ENCODE measurements around the gene EDIL3. TPM values are rescaled to one million over a fixed set of nuclear protein-coding genes. Genes with fewer than 3 reads are reported as not detected.

The EDIL3 gene
- total RNA-seq, 1 experiment from 2014 or later = 7.2 TPM

- Histone ChIP-seq H4K20me1 (ENCODE audit: insufficient read depth) (no peaks in the 10 kb centered on the region), H2AFZ (no peak overlapping the region), H3K9me3 (ENCODE audit: insufficient read depth, low read depth) (no peaks in the 10 kb centered on the region), H3K4me3 (no peak overlapping the region), H3K79me2 (ENCODE audit: low read depth) (no peaks in the 10 kb centered on the region), H3F3A (ENCODE audit: insufficient read depth, low read depth) (peaks cover 9% of the 10 kb centered on the region; the same call in 1 of the 2 replicates), H3K27ac (no peak overlapping the region), H3K4me2 (no peak overlapping the region), H3K27me3 (ENCODE audit: insufficient read depth, low read depth) (no peaks in the 10 kb centered on the region), H3K36me3 (ENCODE audit: low read depth) (no peaks in the 10 kb centered on the region), H3K4me1 (replicated peaks; ENCODE audit: insufficient read depth) (peaks cover 12% of the 10 kb centered on the region), H3K9me2 (ENCODE audit: insufficient read depth) (peaks cover 7% of the 10 kb centered on the region; the same call in 1 of the 2 replicates)
- intact Hi-C loops (cut with micrococcal nuclease; ENCODE audit: unreplicated experiment) = no loop called here
- ChIA-PET POLR2A (ENCODE audit: unreplicated experiment) (no interaction called here), CTCF (no interaction called here)
- BruUV-seq (replicated peaks) = no TSS peak
- no peak for DNase-seq
- TF ChIP-seq, protein P1, sequence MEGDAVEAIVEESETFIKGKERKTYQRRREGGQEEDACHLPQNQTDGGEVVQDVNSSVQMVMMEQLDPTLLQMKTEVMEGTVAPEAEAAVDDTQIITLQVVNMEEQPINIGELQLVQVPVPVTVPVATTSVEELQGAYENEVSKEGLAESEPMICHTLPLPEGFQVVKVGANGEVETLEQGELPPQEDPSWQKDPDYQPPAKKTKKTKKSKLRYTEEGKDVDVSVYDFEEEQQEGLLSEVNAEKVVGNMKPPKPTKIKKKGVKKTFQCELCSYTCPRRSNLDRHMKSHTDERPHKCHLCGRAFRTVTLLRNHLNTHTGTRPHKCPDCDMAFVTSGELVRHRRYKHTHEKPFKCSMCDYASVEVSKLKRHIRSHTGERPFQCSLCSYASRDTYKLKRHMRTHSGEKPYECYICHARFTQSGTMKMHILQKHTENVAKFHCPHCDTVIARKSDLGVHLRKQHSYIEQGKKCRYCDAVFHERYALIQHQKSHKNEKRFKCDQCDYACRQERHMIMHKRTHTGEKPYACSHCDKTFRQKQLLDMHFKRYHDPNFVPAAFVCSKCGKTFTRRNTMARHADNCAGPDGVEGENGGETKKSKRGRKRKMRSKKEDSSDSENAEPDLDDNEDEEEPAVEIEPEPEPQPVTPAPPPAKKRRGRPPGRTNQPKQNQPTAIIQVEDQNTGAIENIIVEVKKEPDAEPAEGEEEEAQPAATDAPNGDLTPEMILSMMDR (conservative IDR thresholded peaks at IDR 0.05) = no peak
- no peak for TF ChIP-seq EZH2 (IDR thresholded peaks at IDR 0.05; ENCODE audit: low read depth)
Observed at GRCh38 chr5:84392836-84393235, 8.2 kb upstream of the EDIL3 start.

- Histone ChIP-seq H3K9me3 (ENCODE audit: insufficient read depth, low read depth) (no peaks in the 10 kb centered on the region), H3K27ac (no peak overlapping the region), H3K27me3 (ENCODE audit: insufficient read depth, low read depth) (no peaks in the 10 kb centered on the region), H3F3A (ENCODE audit: insufficient read depth, low read depth) (no peaks in the 10 kb centered on the region), H4K20me1 (ENCODE audit: insufficient read depth) (no peaks in the 10 kb centered on the region), H3K79me2 (ENCODE audit: low read depth) (no peaks in the 10 kb centered on the region), H2AFZ (no peak overlapping the region), H3K4me1 (replicated peaks; ENCODE audit: insufficient read depth) (0 out of 2 replicates have a peak, but pooled peaks cover 6% of the 10 kb centered on the region), H3K4me3 (no peak overlapping the region), H3K36me3 (ENCODE audit: low read depth) (no peaks in the 10 kb centered on the region), H3K4me2 (peak overlapping the region; percentile 94; the same call in 1 of the 2 replicates), H3K9me2 (ENCODE audit: insufficient read depth) (0 out of 2 replicates have a peak, but pooled peaks cover 4% of the 10 kb centered on the region)
- CTCF ChIA-PET = no interaction called here
- TF ChIP-seq, protein P1 (conservative IDR thresholded peaks at IDR 0.05) = no peak
- no peak for TF ChIP-seq EZH2 (IDR thresholded peaks at IDR 0.05; ENCODE audit: low read depth)
- TSS peak; percentile 62 for BruUV-seq (replicated peaks)
- intact Hi-C loops (cut with micrococcal nuclease; ENCODE audit: unreplicated experiment) = loop anchor here (10.0 kb wide), 1 partner anchor 661 kb away; the partner anchor contains the start of gene HAPLN1
- no peak for DNase-seq
- POLR2A ChIA-PET (ENCODE audit: unreplicated experiment) = no interaction called here
Observed at GRCh38 chr5:84385705-84386104, 1.0 kb upstream of the EDIL3 start.

DNA sequence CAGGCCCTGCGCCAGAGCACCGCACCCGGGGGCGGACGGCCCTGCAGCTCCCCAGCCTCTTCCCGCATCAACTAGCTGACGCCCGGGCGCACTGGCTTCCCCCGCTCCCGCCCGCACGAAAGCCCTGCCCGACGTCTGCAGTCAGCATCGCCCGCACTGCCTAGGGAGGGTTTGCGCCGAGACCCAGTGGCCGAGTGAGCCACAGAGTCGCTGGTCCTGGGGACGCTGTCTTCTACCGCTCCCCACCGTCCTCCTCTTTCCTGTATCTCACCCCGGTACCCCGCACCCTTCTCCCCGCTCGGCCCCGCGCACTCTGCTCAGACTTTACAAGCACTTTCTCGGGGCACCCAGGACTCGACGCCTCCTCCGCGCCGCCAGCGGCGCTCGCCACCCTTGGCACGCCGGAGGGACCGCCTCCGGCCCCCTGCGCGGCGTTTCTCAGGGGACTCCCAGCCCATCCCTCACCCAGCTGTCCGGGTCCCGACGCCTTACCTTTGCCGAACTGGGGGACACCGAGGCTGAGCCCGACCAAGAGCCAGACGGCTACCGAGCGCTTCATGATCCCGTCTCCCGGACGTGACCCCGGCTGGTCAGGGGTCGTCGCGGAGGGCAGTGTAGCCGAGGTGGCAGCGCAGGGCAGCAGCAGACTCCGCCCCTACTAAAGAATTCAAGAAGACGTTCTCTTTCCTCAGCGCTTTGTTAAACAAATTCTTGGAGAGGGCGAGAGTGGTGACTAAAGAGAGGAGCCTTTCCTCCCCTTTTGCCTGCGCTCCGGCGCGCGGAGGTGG is 670 bp downstream of the EDIL3 start:
- Histone ChIP-seq H2AFZ (peak overlapping the region; percentile 88), H3K4me3 (peak overlapping the region; percentile 76), H3K27me3 (ENCODE audit: insufficient read depth, low read depth) (no peaks in the 10 kb centered on the region)

More for the DNA sequence above, 670 bp downstream of the EDIL3 start:
- no TSS peak for BruUV-seq (replicated peaks)
- Histone ChIP-seq H3K4me2 (peak overlapping the region; percentile 94), H3K27ac (no peak overlapping the region), H3K9me3 (ENCODE audit: insufficient read depth, low read depth) (no peaks in the 10 kb centered on the region), H3K4me1 (replicated peaks; ENCODE audit: insufficient read depth) (0 out of 2 replicates have a peak, but pooled peaks cover 6% of the 10 kb centered on the region), H3F3A (ENCODE audit: insufficient read depth, low read depth) (no peaks in the 10 kb centered on the region), H4K20me1 (ENCODE audit: insufficient read depth) (no peaks in the 10 kb centered on the region), H3K36me3 (ENCODE audit: low read depth) (no peaks in the 10 kb centered on the region), H3K9me2 (ENCODE audit: insufficient read depth) (no peaks in the 10 kb centered on the region), H3K79me2 (ENCODE audit: low read depth) (no peaks in the 10 kb centered on the region)
- CTCF ChIA-PET = no interaction called here
- POLR2A ChIA-PET (ENCODE audit: unreplicated experiment) = interaction anchor here (0.6 kb wide), 2 partner anchors 84 to 344 kb away, joined by 3 to 5 read pairs; no protein-coding TSS in a partner anchor
- intact Hi-C loops (cut with micrococcal nuclease; ENCODE audit: unreplicated experiment) = loop anchor here (5.0 to 10.0 kb wide), 2 partner anchors 97 to 659 kb away; partner anchors contain the start of gene HAPLN1
- TF ChIP-seq, protein P1 (conservative IDR thresholded peaks at IDR 0.05) = no peak
- no peak for TF ChIP-seq EZH2 (IDR thresholded peaks at IDR 0.05; ENCODE audit: low read depth)
- DNase-seq = peak; percentile 39 to 48
